Lower leg skin (tissue), 4 donors: ENCODE data around the gene ALDH1A1. TPM values are rescaled to one million over a fixed set of nuclear protein-coding genes. Genes with fewer than 3 reads are reported as not detected.

Source experiments
- DNase-seq, 2 donors: peaks; one replicate each; pipeline ENCODE4 v3.0.0-alpha.2; 2019; ENCODE audit warnings: low spot score in 2 of 2
- H3K4me3 ChIP-seq: fragments of 200-600 bp; sonication (generic); 2 replicates; pipeline ENCODE4 v1.5.1; 2017; ENCODE audit warnings: mild to moderate bottlenecking, low read depth; ENCODE audit not compliant: poor library complexity, severe bottlenecking
- POLR2A ChIP-seq, 2 donors: fragments of 450-650 bp; IDR thresholded peaks; one replicate each; pipeline ENCODE4 v1.6.1; 2016 to 2017; ENCODE audit warnings: antibody characterized with exemption in 2 of 2, mild to moderate bottlenecking in 1 of 2, moderate library complexity in 1 of 2
- WGBS, 2 donors: methylation state at CpG; one replicate each; pipeline ENCODE4 v1.1.5; 2018; 5-methylcytosine and 5-hydroxymethylcytosine counted together
- intact Hi-C: fragments of 100-400 bp; cut with DNase I; formaldehyde crosslinking; loops from one replicate; pipeline ENCODE4 v1.15.0; 2023; ENCODE audit warnings: low total_unique reads
- total RNA-seq, 4 donors: library from RNA; depleted of rRNA; stranded (reverse); fragments of >200 nt; gene quantifications; one replicate each; pipeline ENCODE4 v1.1.0, GENCODE V29; 2016
- TF ChIP-seq, protein P1 (sequence below), 3 donors: fragments of 450-650 bp; IDR thresholded peaks; one replicate each; pipeline ENCODE4 v1.5.1; 2016; ENCODE audit warnings: antibody characterized with exemption in 3 of 3, mild to moderate bottlenecking in 3 of 3, moderate library complexity in 2 of 3

The ALDH1A1 gene
- total RNA-seq, 4 donors from 2014 or later: 8.8 to 18.5 (median 13.1) TPM

DNA sequence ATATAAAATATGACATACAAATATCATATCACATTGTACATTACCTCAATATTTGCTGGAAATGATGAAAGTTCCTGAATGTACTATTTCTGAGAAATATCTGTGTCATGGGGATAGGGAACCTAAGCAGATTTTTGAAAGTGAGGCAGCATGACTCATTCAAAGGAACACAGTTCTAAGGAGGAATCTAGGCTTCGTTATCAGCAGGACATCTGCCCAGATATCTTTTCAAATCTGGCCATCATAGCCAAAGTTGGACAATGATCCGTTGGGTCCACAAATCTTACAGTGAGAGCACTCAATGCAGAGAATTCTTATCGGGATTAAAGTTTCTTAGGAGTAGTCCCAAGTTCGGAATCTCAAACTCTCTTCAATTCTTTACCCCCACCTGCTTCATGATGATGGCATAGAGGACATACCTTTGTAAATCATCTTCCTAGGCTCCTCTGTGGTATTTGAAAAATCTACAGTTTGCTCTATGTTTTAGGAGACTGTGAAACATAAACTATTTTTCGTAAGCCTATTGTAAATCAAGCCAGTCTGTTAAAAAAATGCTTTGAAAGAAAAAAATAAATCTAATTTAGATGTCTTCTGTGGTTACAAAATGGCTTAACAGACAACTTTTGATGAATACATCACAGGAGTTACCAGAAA, 29.4 kb upstream of the ALDH1A1 start:
- DNase-seq: no peak
- TF ChIP-seq, protein P1, sequence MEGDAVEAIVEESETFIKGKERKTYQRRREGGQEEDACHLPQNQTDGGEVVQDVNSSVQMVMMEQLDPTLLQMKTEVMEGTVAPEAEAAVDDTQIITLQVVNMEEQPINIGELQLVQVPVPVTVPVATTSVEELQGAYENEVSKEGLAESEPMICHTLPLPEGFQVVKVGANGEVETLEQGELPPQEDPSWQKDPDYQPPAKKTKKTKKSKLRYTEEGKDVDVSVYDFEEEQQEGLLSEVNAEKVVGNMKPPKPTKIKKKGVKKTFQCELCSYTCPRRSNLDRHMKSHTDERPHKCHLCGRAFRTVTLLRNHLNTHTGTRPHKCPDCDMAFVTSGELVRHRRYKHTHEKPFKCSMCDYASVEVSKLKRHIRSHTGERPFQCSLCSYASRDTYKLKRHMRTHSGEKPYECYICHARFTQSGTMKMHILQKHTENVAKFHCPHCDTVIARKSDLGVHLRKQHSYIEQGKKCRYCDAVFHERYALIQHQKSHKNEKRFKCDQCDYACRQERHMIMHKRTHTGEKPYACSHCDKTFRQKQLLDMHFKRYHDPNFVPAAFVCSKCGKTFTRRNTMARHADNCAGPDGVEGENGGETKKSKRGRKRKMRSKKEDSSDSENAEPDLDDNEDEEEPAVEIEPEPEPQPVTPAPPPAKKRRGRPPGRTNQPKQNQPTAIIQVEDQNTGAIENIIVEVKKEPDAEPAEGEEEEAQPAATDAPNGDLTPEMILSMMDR (IDR thresholded peaks at IDR 0.05): no peak
- TF ChIP-seq POLR2A (IDR thresholded peaks at IDR 0.05): no peak
- WGBS, 2 donors: 88 to 89% methylated on average over 5 of the region's 5 CpGs
- H3K4me3 ChIP-seq: no peak overlapping the region
- intact Hi-C loops: no loop called here

DNA sequence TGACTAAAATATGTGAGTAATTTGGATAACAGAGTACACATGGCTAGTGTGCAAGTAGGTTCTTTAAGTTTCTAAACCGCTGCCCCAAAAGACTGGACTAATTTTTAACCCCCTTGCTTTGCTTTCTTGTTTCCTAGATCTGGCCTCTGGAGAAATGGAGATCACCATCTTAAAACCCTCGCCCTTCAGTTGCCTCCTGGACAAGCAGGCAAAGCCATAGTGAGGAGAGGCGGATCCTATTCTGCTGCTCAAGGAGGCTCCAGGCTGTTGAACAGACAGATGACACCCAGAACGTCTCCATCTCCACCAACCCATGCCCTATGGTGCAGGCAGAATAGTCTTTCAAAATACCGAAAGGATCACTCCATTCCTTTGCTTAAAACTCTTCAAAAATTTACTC, 28.6 kb upstream of the ALDH1A1 start:
- TF ChIP-seq, protein P1 (IDR thresholded peaks at IDR 0.05): no peak
- no peak for TF ChIP-seq POLR2A (IDR thresholded peaks at IDR 0.05)
- no peak for DNase-seq
- 92 to 93% methylated on average over 5 of the region's 5 CpGs for WGBS, 2 donors
- H3K4me3 ChIP-seq: no peak overlapping the region
- intact Hi-C loops: no loop called here

DNA sequence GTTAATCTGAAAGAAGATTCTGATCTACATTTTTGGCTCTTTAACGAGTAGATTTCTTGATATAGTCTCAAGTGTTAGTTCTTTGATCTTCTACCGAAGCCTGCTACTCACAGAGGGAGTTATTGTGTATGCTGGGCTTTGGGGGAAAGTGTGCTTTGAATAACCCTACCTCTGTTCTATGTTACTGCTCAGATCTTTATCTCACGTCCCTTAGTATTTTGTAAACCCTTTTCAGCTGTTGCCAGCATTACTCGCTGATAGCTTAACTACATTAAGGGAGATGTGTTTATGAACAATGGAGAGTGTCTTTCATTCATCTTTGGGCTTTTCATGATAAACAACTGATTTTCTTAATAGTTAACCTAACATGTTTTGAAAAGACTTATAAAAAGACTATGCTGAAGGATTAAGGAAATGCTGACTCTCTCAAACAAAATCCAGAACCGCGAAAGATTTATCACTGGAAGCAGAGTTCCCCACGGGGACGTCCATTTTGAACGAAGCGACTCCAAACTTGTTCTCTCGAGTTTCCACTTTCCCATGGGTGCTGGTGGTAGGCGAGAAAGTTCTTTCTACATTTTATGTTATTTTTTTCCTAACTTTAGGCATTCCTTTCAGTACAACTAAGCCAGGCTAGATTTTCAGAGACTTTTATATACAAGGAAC, 27.9 kb upstream of the ALDH1A1 start:
- WGBS, 2 donors: 62 to 68% methylated on average over 12 of the region's 12 CpGs
- H3K4me3 ChIP-seq: no peak overlapping the region
- no peak for DNase-seq
- intact Hi-C loops: no loop called here
- TF ChIP-seq, protein P1 (IDR thresholded peaks at IDR 0.05): no peak
- no peak for TF ChIP-seq POLR2A (IDR thresholded peaks at IDR 0.05)

DNA sequence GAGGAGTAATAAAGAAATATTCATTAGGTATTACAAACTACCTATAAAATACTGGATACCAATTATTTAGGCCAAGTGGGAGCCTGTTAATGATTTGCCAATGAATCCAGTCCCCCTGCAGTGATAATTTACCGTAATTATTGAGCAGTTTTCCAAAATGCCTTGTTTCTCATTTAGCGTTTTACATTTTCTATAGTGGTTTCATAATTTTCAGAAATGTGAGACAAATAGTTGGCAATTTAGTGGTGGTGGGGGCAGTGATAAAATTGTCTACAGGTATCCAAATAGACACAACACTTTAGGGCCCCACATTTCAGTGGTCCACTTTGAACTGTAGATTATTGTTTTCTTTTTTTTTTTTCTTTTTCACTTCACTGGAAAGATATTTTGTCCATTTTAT, 27.3 kb upstream of the ALDH1A1 start:
- 99% methylated on average over 2 of the region's 2 CpGs for WGBS, 2 donors
- H3K4me3 ChIP-seq: no peak overlapping the region
- TF ChIP-seq, protein P1 (IDR thresholded peaks at IDR 0.05): no peak
- TF ChIP-seq POLR2A (IDR thresholded peaks at IDR 0.05): no peak
- intact Hi-C loops: no loop called here
- DNase-seq: no peak

DNA sequence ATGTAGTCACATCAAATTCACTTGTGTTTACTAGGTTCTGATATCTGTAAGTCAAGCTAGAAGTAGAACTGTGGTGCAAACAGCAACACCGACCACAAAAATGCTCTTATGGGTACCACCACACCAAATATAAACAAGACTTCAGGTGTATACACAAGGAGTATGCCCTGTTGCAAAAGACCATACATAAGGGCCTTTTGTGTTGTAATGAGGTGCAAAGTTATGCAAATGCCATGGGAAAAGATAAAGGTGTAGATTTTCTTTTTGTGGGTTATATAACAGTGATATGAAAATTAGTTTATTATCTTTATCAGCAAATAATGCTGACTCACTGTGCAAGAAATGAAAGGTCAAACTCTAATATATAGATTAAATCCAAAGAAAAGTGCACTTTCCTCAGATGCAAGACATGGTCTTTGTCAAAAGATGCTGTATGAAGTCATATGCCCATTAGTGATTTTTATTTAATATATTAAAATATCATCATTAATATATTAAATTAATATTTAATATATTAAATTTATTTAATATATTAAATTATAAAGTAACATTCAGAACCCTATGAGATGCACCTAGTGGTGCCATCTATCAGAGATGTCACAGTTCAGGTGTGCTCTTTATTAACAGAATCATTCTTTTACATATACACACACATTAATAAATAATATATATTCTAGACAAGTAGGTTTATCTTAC, 26.7 kb upstream of the ALDH1A1 start:
- intact Hi-C loops: no loop called here
- TF ChIP-seq, protein P1 (IDR thresholded peaks at IDR 0.05): no peak
- no peak for TF ChIP-seq POLR2A (IDR thresholded peaks at IDR 0.05)
- H3K4me3 ChIP-seq: no peak overlapping the region
- 89 to 94% methylated on average over 1 of the region's 1 CpG for WGBS, 2 donors
- no peak for DNase-seq
